Smooth muscle cell (in vitro differentiated cells): Measurements from ENCODE around the gene MOCOS. TPM values are rescaled to one million over a fixed set of nuclear protein-coding genes. Genes with fewer than 3 reads are reported as not detected.

Source experiments
- DNase-seq: peaks from one replicate; lab custom pipeline; 2025; ENCODE audit not compliant: unreplicated experiment; lab: John Stamatoyannopoulos, UW
- H2AFZ ChIP-seq: fragments of 200-600 bp; sonication (generic); 2 replicates; pipeline ENCODE4 v1.6.0; 2016; ENCODE audit warnings: antibody characterized with exemption, low read depth, mild to moderate bottlenecking
- H3F3A ChIP-seq: fragments of 200-600 bp; sonication (generic); 2 replicates; pipeline ENCODE4 v1.6.0; 2017; ENCODE audit warnings: antibody characterized with exemption, low read depth
- H3K27ac ChIP-seq: fragments of 200-600 bp; sonication (generic); 2 replicates; pipeline ENCODE4 v1.5.1; 2016; ENCODE audit warnings: low read depth, mild to moderate bottlenecking
- H3K27me3 ChIP-seq: fragments of 200-600 bp; sonication (generic); 2 replicates; pipeline ENCODE4 v1.6.1; 2016; ENCODE audit warnings: low read depth, mild to moderate bottlenecking
- H3K36me3 ChIP-seq: fragments of 200-600 bp; sonication (generic); 2 replicates; pipeline ENCODE4 v1.5.1; 2016; ENCODE audit warnings: low read depth
- H3K4me1 ChIP-seq: fragments of 200-600 bp; sonication (generic); 2 replicates; pipeline ENCODE4 v1.5.1; 2016; ENCODE audit warnings: low read depth
- H3K4me2 ChIP-seq: fragments of 200-600 bp; sonication (generic); 2 replicates; pipeline ENCODE4 v1.6.0; 2016; ENCODE audit warnings: mild to moderate bottlenecking
- H3K4me3 ChIP-seq: fragments of 200-600 bp; sonication (generic); 2 replicates; pipeline ENCODE4 v1.5.1; 2016; ENCODE audit warnings: mild to moderate bottlenecking
- H3K79me2 ChIP-seq: fragments of 200-600 bp; sonication (generic); 2 replicates; pipeline ENCODE4 v1.6.0; 2016; ENCODE audit warnings: low read depth, mild to moderate bottlenecking
- H3K9ac ChIP-seq: fragments of 200-600 bp; sonication (generic); 2 replicates; pipeline ENCODE4 v1.6.0; 2016; ENCODE audit warnings: low read depth
- H3K9me3 ChIP-seq: fragments of 200-600 bp; sonication (generic); replicated peaks from 2 replicates; pipeline ENCODE4 v1.5.1; 2016; ENCODE audit warnings: low read depth
- H4K20me1 ChIP-seq: fragments of 200-600 bp; sonication (generic); 2 replicates; pipeline ENCODE4 v1.6.0; 2016; ENCODE audit warnings: low read depth
- WGBS: methylation state at CpG from one replicate; pipeline ENCODE4 v1.1.7; 2016; ENCODE audit warnings: low lambda C conversion rate; 5-methylcytosine and 5-hydroxymethylcytosine counted together
- polyA plus RNA-seq: library from polyadenylated mRNA; unstranded; fragments of >200 nt; fragmentation: Nextera tagmentation; extraction: Ambion mirVana; gene quantifications from 2 replicates; pipeline ENCODE4 v1.2.1, GENCODE V29; 2016
- total RNA-seq: library from RNA; depleted of rRNA; stranded (reverse); fragments of >200 nt; gene quantifications from 2 replicates; pipeline ENCODE4 v1.2.3, GENCODE V29; 2014
- TF ChIP-seq, protein P1 (sequence below): fragments of 200-600 bp; sonication (generic); IDR thresholded peaks from 2 replicates; pipeline ENCODE4 v1.5.1; 2017; ENCODE audit warnings: borderline replicate concordance, mild to moderate bottlenecking, antibody characterized with exemption; ENCODE audit not compliant: insufficient read depth, poor library complexity, severe bottlenecking

Gene MOCOS
- total and polyA plus RNA-seq, 2 experiments from 2014 or later, result 1.6 to 1.7 TPM

DNA sequence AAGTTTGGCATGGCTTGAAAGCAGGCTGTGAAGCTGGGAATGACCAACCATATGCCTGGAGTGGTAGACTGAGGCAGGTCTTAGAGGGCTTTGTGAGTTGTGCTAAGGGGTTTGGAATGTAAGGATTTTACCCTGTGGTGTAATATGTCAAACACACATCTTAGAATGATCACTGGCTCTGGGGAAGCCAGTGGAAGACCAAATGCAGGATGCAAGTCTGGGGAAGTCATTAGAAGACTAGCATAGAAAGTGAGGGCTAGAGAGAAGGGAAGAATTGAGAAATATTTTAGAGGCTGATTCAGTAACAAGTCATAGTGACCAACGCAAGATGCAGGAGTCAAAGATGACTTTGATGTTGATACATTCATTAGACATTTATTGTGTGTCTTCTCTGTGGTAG, 106.7 kb downstream of the MOCOS start:
- no peak for DNase-seq
- H3K4me3 ChIP-seq, result no peak overlapping the region
- TF ChIP-seq, protein P1, sequence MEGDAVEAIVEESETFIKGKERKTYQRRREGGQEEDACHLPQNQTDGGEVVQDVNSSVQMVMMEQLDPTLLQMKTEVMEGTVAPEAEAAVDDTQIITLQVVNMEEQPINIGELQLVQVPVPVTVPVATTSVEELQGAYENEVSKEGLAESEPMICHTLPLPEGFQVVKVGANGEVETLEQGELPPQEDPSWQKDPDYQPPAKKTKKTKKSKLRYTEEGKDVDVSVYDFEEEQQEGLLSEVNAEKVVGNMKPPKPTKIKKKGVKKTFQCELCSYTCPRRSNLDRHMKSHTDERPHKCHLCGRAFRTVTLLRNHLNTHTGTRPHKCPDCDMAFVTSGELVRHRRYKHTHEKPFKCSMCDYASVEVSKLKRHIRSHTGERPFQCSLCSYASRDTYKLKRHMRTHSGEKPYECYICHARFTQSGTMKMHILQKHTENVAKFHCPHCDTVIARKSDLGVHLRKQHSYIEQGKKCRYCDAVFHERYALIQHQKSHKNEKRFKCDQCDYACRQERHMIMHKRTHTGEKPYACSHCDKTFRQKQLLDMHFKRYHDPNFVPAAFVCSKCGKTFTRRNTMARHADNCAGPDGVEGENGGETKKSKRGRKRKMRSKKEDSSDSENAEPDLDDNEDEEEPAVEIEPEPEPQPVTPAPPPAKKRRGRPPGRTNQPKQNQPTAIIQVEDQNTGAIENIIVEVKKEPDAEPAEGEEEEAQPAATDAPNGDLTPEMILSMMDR, result no peak
- H3K27ac ChIP-seq, result no peak overlapping the region
- H4K20me1 ChIP-seq, result no peaks in the 10 kb centered on the region
- no peaks in the 10 kb centered on the region for H3F3A ChIP-seq
- no peak overlapping the region for H2AFZ ChIP-seq
- no peak overlapping the region for H3K4me2 ChIP-seq
- peaks cover 14% of the 10 kb centered on the region for H3K79me2 ChIP-seq
- H3K9me3 ChIP-seq, result no peaks in the 10 kb centered on the region
- H3K9ac ChIP-seq, result no peak overlapping the region
- no peaks in the 10 kb centered on the region for H3K27me3 ChIP-seq
- WGBS, result 73% methylated on average over 1 of the region's 1 CpG
- peaks cover 10% of the 10 kb centered on the region for H3K4me1 ChIP-seq
- no peaks in the 10 kb centered on the region for H3K36me3 ChIP-seq

DNA sequence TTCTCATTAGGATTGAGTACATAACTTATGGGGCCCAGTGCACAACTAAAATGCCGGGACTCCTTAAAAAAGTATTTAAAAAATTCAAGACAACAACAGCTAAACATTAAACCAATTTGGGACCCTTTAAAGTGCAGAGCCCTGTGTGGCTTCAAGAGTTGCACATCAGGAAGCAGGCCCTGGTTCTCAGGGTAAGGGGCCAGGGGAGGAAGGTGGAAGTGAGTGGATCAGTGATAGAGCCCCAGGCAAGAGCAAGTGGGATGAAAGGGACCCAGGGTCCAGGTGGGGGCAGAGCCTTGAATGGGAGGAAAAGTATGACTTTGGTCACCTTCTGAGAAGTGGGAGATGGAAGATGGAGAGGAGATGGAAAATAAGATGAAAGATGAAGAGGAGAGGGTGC, 107.9 kb downstream of the MOCOS start:
- H3K79me2 ChIP-seq, result peaks cover 18% of the 10 kb centered on the region
- H3F3A ChIP-seq, result no peaks in the 10 kb centered on the region
- H3K9ac ChIP-seq, result no peak overlapping the region
- H3K4me2 ChIP-seq, result no peak overlapping the region
- H2AFZ ChIP-seq, result no peak overlapping the region
- H3K9me3 ChIP-seq, result no peaks in the 10 kb centered on the region
- no peak for DNase-seq
- no peak overlapping the region for H3K27ac ChIP-seq
- H3K36me3 ChIP-seq, result no peaks in the 10 kb centered on the region
- no peaks in the 10 kb centered on the region for H3K27me3 ChIP-seq
- H4K20me1 ChIP-seq, result no peaks in the 10 kb centered on the region
- H3K4me3 ChIP-seq, result no peak overlapping the region
- TF ChIP-seq, protein P1, result no peak
- H3K4me1 ChIP-seq, result peaks cover 19% of the 10 kb centered on the region
- WGBS, result 91% methylated on average over 1 of the region's 1 CpG

DNA sequence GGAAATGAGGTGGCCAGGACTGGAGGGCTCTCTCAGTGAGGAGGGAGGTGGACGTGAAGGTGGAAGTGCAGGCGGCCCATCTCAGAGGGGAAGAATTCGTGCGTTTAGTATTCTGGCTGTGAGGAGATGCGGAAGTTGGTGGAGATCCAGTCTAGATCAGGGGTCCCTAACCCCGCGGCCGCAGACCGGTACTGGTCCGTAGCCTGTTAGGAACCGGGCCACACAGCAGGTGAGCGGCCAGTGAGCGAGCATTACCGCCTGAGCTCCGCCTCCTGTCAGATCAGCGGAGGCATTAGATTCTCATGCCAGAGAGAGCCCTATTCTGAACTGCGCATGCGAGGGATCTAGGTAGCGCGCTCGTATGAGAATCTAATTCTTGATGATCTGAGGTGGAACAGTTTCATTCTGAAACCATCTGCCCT, 108.6 kb downstream of the MOCOS start:
- WGBS, result 35% methylated on average over 21 of the region's 21 CpGs
- TF ChIP-seq, protein P1, result no peak
- no peaks in the 10 kb centered on the region for H3K27me3 ChIP-seq
- peaks cover 25% of the 10 kb centered on the region for H3K79me2 ChIP-seq
- no peaks in the 10 kb centered on the region for H3K9me3 ChIP-seq
- DNase-seq, result no peak
- H3F3A ChIP-seq, result no peaks in the 10 kb centered on the region
- H3K36me3 ChIP-seq, result no peaks in the 10 kb centered on the region
- H4K20me1 ChIP-seq, result no peaks in the 10 kb centered on the region
- peak overlapping the region; percentile 98 for H3K4me2 ChIP-seq
- H3K4me3 ChIP-seq, result peak overlapping the region; percentile 74
- H3K9ac ChIP-seq, result no peak overlapping the region
- H3K27ac ChIP-seq, result no peak overlapping the region
- H2AFZ ChIP-seq, result no peak overlapping the region
- peaks cover 19% of the 10 kb centered on the region for H3K4me1 ChIP-seq

DNA sequence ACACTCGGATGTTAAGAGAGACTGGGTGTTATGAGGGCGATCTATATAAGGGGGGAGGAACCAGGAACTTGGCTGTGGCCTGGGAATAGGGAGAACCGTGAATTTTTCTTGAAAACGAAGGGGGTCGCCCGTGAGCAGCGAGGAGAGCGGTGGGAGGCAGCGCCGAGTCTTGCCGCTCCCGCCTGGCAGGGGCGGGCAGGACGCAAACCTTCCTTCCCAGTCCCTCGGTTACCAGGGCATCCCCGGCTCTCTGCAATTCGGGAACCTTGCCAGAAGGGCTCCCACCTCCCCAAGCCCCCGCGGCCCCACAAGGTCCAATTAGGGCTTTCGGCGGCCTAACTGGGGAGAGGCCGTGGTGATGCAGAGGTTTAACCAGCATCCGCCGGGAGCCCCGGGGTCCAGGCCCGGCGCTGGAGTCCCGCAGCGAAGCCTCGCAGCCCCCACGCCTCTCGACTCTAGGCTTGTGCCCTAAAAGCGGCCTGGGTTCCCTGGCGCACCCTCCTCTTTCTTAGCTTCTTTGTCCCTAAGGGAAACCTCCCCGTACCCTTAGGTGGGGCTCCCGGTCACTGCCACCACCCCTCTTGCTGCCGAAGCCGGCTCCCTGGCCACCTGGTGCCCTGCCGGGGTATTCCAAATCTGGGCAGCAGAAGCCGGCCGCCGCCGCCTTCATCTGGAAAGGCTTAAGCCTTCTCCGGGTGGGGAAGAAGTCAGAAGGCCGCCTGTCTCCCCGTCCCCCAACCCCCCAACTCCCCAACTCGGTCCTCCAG, 109.5 kb downstream of the MOCOS start:
- Histone ChIP-seq H3K9me3 (no peaks in the 10 kb centered on the region), H3K4me1 (peaks cover 19% of the 10 kb centered on the region), H3K79me2 (peaks cover 32% of the 10 kb centered on the region), H3K4me2 (peak overlapping the region; percentile 98), H4K20me1 (no peaks in the 10 kb centered on the region), H2AFZ (peak overlapping the region; percentile 95), H3K36me3 (no peaks in the 10 kb centered on the region), H3K27ac (peak overlapping the region; percentile 1), H3K9ac (peak overlapping the region; percentile 6), H3K4me3 (peak overlapping the region; percentile 74), H3F3A (no peaks in the 10 kb centered on the region), H3K27me3 (no peaks in the 10 kb centered on the region)
- DNase-seq, result peak; percentile 58
- WGBS, result under 1% methylated on average over 36 of the region's 47 CpGs
- TF ChIP-seq, protein P1, result peak; percentile 47
